NCI-H748 (cell line): ENCODE measurements around the gene ZFHX2.
"Not testable (repeated sequence)": the region's sequence is repeated elsewhere in the genome, so short reads cannot be mapped to it uniquely, and the experiment has no call there.

ENCODE experiments used
- DNase-seq: peaks from one replicate; lab custom pipeline; 2025; ENCODE audit not compliant: unreplicated experiment; lab: John Stamatoyannopoulos, UW

The ZFHX2 gene

DNA sequence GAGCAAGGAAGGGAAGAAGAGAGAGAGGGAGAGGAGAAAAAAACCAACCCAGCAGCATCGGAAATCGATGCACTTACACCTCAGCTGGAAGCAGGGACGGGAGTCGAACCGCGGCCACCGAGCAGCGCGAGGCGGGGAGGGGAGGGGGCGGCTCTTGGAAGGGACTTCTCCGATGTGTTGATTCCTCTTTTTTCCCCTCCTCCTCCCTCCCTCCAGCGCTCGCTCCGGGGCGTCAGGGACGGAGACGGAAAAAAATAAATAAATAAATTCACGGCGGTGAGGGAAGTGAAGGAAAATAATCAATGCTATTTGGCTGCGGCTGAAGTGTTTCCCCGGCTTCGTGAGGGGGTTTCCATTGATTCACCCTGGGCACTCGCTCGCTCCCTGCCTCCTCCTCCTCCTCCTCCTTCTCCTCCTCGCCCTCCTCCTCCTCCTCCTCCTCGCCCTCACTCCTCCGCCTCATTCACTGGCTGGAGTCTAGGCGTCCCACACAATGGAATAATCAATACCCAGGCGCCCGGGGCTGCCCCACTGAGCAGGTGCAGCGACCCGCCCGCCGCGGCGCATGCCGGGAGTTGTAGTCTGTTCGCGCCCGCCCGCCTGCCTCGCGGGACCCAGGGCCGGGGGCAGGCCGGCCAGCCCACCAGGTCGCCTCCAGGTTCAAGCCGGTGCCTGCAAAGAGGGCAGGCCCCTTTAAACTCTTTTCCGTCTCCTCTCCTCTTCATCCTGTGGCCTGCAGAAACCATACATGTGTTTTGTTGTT, at the start of gene ZFHX2:
Gene ZFHX2, minus strand, starts transcription at position 500 of the 763 bp plus-strand sequence. CDS start 16,440 bp downstream, outside the sequence.
- peak; percentile 95 for DNase-seq

DNA sequence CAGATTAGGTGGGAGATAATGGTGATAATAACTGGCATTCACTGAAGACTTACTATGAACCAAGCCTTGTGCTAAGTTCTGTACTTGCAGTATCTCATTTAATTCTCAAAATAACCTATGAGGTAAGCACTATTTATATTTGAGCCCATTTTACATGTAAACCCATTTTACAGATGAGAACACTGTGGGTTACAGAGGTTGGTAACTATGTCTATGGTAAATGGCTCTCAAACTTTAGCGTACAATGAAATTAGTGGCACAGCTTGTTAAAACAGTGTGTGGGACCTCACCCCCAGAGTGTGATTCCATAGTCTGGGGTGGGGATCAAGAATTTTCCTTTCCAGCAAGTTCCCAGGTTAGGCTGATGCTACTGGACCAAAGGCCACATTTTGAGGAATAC, 49.2 kb upstream of the ZFHX2 start:
- no peak for DNase-seq

DNA sequence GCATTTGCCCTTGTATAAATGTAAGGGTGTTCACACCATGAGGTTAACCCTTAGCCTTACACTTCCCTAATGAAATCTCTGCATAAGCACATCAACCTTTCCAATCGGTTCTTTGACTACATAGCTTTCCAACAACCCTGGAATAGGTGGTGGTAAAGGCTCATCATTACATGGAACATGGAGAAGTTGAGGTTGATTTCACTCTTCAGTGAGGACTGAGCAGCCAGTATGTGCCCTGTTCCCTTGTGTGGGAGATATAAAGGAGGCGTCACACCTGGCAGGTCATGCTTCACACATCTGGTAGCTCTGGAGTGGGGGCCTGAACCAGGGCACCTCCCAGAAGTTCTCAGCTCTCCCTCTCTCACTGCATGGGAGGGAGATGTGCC, 48.8 kb upstream of the ZFHX2 start:
- DNase-seq, result no peak

DNA sequence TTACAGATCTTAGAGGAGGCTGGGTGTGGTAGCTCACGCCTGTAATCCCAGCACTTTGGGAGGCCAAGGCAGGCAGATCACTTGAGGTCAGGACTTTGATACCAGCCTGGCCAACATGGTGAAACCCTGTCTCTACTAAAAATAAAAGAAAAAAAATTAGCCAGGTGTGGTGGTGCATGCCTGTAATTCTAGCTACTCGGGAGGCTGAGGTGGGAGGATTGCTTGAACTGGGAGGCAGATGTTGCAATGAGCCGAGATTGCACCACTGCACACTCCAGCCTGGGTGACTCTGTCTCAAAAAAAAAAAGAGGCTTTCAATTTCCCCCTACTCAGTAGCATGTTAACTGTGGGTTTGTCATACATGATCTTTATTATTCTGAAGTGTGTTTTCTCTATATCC, 42.6 kb upstream of the ZFHX2 start:
- DNase-seq, result not testable (repeated sequence)

DNA sequence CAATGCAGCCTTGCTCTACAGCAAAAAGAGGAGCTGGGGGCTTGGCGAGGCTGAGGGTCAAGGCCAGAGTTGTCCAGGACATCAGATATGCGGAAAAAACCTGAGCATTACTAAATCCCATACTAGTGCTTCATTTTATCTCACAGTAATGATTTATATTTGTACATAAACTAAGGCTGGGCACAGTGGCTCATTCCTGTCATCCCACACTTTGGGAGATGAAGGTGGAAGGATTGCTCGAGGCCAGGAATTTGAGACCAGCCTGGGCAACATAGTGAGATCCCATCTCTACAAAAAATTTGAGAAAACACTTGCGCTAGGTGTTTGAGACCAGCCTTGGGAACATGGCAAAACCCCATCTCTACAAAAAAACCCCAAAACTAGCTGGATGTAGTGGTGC, 38.6 kb upstream of the ZFHX2 start:
- DNase-seq, result no peak

DNA sequence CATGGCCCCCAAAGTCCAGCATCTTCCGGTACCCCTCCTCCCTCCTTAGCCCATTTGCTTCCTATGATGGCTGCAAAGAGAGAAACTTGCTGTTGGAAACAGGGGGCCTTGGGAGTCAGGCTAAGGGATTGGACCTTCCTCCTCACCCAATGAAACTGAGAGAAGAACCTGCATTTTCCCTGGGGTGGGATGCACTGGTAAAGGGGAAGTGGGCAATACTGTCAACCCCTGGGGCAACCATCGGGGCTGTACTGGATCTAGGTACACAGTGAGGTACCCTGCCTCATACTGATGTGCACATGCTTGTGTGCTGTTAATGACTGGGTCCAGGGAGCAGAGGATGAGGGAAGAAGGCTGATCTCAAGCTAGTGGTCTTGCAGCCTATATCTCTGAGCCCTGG, 38.0 kb upstream of the ZFHX2 start:
- no peak for DNase-seq

DNA sequence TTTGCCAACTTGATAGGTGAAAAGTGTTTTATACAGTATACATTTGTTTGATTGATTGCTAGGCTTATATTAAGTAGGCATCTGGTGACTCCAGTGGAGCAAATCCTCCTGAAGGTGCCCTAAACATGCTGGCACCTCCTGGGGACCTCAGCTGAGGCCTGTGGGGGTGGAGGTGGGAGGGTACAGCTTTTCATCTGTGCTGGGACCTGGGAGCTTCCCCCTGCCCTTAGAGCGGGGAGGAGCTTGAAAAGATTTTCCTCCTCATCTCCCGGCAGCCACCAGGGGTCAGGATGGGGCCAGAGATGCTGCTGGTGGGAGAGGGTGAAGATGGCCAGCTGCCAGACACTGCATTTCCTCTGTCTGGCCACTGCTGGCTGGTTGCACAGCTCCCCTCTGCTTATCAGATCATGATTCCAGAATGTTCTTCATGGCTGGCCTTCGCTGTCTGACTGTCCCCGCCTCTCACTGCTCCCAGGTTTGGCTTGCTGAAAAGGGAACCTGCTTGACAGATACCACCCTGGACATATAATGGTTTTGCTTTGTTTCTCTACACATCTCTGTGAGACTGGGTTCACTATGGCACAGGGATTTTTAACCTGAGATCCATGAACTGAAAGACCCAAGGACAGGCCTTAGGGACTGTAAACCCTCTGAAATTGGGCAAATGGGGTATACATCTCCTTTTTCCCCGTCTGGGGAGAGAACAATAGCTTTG, 37.5 kb upstream of the ZFHX2 start:
- DNase-seq, result peak; percentile 79

DNA sequence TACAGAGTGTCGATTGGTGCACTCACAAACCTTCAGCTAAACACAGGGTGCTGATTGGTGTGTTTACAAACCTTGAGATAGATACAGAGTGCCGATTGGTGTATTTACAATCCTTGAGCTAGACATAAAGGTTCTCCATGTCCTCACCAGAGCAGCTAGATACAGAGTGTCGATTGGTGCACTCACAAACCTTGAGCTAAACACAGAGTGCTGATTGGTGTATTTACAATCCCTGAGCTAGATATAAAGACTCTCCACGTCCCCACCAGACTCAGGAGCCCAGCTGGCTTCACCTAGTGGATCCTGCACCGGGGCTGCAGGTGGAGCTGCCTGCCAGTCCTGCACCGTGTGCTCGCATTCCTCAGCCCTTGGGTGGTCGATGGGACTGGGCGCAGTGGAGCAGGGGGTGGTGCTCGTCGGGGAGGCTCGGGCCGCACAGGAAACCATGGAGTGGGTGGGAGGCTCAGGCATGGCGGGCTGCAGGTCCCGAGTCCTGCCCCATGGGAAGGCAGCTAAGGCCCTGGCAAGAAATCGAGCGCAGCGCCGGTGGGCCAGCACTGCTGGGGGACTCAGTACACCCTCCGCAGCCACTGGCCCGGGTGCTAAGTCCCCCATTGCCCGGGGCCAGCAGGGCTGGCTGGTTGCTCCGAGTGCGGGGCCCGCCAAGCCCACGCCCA, 33.1 kb upstream of the ZFHX2 start:
- not testable (repeated sequence) for DNase-seq

DNA sequence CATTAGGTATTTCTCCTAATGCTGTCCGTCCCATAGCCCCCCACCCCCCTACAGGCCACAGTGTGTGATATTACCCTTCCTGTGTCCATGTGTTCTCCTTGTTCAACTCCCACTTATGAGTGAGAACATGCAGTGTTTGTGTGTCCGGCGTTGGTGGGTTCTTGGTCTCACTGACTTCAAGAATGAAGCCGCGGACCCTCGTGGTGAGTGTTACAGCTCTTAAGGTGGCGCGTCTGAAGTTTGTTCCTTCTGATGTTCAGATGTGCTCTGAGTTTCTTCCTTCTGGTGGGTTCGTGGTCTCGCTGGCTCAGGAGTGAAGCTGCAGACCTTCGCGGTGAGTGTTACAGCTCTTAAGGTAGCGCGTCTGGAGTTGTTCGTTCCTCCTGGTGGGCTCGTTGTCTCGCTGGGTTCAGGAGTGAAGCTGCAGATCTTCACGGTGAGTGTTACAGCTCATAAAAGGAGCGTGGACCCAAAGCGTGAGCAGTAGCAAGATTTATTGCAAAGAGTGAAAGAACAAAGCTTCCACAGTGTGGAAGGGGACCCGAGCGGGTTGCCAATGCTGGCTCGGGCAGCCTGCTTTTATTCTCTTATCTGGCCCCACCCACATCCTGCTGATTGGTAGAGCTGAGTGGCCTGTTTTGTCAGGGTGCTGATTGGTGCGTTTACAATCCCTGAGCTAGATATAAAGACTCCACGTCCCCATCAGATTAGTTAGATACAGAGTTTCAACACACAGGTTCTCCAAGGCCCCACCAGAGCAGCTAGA, 32.4 kb upstream of the ZFHX2 start:
- not testable (repeated sequence) for DNase-seq

DNA sequence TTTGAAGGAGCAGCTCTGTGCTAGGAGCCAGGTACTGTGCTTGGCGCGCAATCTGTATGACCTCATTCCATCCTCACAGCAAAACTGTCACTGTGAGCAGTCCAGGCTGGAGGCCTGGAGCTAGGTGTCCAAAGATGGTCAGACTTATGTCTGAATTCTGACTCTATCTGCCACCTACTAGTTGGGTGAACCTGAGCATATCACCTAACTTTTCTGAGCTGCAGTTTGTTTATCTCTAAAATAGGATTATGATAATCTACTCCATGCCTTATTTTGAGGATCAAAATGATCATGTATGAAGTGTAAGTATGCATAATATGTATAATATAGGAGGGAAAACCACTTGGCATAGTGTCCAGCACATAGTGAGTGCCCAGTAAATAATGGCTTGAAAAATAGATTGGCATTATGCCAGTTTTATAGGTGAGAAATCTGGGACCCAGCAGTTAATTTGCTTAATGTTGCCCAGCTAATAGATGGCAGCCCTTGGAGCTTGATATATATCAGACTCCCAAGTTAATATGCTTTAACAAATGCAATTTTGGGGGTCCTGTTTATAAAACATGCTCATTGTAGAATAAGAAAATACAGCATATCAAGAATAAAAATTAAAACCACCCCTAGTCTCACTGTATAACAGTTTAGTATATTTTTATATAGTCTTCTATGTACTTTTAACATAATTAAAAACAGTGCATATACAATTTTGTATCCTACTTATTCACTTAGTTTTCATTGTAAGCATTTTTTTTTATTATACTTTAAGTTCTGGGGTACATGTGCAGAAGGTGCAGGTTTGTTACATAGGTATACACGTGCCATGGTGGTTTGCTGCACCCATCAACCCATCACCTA, 31.6 kb upstream of the ZFHX2 start:
- no peak for DNase-seq

DNA sequence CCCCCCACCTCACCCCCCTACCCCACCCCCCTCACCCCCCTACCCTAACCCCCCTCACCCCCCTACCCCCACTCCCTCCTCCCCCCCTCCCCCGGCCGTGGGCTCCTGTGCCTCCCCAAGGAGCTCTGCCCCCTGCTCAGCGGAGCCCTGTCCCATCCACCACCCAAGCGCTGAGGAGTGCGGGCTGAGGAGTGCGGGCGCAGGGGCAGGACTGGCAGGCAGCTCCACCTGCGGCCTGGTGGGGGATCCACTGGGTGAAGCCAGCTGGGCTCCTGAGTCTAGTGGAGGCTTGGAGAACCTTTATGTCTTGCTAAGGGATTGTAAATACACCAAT, 29.4 kb upstream of the ZFHX2 start:
- no peak for DNase-seq

DNA sequence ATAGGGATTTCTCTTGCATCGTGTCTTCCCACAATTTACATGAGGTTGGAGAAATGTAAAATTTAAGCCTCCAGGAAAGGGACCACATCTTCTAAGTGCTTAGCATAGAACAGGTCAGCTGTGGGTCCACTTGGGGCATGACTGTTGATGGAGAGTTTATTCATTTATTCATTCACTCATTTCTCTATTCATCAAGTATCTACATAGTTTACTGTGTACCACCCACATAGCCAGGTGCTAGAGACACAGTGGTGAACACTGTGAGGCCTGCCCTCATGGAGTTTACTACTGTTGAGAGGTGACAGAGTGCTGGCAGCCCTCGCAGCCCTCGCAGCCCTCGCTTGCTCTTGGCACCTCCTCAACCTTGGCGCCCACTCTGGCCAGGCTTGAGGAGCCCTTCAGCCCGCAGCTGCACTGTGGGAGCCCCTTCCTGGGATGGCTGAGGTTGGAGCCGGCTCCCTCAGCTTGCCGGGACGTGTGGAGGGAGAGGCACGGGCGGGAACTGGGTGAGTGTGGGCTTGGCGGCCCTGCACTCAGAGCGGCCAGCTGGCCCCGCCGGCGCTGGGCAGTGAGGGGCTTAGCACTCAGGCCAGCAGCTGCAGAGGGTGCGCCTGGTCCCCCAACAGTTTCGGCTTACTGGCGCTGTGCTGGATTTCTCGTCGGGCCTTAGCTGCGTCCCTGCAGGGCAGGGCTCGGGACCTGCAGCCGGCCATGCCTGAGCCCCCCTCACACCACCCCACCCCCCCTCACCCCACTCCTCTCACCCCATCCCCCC, 28.8 kb upstream of the ZFHX2 start:
- DNase-seq, result no peak

DNA sequence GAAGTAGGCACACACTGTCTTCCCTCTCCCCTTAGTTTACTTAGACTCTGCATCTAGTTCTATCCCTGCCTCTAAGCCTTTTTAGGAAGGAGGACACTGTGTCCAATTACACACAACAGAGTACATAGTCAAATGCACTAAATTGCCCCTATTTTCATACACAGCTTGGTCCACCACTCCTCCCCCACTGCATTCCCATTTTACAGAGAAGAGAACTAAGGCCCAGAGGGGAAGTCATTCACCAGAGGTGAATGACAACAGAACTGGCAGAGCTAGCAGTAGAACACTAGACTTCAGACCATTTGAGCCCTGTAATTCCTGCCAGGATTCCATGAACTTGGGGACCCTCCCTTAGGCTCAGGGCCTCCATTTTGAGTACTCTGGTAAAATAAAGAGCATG, 28.2 kb upstream of the ZFHX2 start:
- no peak for DNase-seq

DNA sequence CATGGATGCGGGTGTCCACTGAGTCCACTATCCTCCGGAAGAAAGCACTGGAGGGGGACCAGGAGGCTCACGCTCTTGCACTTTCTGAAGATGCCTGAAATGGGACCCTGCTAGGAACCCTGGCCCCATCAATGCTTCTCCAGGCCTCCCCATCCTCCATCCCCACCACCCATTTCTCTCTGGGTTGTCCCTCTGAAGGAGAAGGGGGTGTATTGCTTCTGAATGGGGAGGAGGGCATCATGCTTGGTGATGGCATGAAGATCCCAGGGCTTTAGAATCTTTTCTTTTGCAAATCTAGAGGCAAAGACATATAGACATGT, 27.7 kb upstream of the ZFHX2 start:
- DNase-seq, result no peak

DNA sequence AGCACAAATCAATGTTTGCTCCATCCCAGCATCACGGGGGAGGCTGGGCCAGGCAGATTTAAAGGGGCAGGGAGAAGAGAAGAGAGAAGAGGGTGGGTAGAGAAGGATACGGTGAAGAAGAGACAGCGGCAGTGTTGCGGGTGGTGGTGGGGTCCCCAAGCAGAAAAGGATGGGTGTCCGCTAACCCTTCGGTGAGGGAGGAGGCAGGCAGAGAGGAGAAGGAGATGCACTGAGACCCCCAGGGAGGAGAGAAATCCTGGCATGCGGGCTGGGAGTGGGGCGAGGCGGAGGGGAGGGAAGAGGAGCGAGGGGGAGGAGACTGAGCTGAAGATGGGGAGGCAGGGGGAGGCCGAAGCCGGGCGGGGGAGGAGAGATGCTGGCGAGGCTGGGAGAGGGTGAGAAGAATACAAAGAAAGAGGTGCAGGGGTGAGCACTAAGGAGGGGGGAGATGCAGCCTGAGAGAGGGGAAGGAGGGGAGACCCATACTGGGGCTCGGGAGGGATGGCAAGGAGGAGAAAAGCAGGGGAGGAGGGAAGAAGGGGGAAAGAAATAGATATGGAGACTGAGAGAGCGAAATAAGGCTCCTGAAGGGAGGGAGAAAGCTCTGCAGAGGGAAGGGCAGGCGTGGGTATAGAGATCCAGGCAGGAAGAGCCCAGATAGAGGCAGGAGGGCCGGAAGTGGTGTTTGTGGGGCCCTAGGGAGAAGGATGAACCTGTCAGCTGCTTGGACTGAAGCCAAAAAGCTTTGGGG, 27.2 kb upstream of the ZFHX2 start, which contains the start of gene JPH4:
Gene JPH4, minus strand, starts transcription at position 231 of the 751 bp plus-strand sequence. CDS start 1,337 bp downstream, outside the sequence.
- peak; percentile 69 for DNase-seq

DNA sequence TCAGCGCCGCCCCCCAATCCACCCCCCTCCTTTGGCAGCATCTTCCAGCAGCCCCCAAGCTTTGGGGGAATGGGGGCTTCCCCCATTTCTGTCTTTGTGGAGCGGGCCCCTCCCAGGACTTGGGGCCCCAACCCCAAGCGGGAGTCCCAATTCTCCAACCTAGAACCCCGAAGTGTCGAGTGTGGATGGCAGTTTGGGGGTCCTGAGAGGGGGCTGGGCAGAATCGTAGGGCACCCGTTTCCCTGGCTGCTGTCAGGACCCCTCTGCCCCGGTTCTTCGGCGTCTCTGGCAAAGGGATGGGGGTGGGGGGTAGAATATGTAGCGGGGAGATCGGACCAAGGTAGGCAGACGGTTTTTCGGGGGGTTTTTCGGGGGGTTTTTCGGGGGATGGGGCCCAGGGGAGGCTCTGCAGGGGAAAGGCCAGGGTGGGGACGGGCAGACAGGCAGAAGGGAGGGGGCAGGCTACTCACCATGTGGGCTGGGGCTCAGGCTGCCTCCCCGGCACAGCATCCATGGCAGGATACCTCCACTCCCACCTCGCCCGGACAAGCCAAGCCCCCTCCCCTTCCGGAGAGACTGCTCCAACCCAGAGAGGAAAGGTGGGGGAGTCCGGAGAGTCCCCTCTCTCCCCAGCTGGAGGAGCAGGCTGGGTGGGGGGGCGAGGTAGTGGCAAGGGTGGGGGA, 26.3 kb upstream of the ZFHX2 start:
- peak; percentile 39 for DNase-seq

DNA sequence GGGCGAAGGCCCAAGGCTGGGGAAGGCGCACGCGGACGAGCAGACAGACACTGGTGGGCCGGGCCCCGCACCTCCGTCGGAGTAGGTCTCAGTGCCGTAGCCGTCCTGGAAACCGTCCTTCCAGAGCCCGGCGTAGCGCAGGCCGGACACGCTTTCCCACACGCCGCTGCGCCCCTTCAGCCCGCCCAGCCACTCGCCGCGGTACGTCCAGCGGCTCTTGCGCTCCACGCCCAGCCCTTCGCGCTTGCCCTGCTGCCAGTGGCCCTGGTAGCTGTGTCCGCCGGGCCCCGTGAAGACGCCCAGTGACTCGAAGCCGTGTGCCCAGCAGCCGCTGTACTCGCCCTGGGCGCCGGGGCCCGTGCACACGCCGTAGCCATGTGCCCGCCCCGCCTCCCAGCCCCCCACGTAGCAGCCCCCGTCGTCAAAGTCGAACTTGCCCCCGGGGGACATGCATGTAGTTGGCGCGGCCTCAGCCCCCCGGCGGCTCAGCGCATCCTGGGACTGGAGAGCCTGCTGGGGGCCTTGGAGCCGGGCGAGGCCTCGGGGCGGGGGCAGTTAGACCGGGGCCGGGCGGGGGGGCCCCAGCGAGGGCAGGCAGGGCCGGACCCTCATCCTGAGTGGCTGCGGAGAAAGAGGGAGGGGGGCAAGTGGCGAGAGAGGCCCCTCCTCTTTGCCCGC, 25.6 kb upstream of the ZFHX2 start:
- DNase-seq, result peak; percentile 75
